ENCODE data around the gene RINT1.
"Not testable (repeated sequence)": the region's sequence is repeated elsewhere in the genome, so short reads cannot be mapped to it uniquely, and the experiment has no call there.

RINT1 gene

DNA sequence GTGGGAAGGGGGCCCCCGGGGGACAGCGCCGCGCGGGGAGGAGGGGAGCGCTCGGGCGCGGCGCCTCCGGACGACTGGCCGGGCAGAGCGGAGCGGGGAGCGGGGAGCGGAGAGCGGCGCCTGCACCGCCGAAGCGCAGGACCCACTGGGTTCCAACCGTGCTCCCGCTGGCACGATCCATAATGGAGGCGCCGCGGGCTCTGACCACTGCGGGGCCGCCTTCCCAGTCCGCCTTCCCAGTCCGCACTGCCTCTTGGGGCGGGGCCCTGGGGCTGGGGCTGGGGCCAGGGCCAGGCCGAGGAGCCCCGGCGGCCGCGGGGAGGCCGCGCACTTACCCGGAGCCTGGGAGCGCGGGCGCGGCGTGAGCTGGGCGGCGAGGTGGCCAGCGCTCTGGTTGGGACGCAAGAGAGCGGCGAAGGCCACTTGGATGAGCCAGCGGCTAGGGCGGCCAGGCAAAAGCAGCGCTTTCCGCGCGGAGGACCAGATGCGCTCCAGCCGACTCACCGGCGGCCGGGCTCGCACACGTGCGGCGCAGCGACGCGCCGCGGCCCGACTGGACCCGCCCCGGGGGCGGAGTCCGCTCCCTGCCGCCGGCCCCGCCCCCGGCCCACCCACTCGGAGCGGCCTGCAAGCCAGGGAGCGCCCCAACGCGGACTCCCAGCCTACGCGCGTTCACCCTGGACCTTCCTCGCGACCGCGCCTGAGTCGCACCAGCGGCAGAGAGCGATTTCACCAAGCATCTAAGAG, 10.1 kb upstream of the RINT1 start, which contains the start of gene PUS7:
TSS of gene PUS7 (minus strand) at position 555 of the 747 bp plus-strand sequence. CDS start 13,759 bp downstream, outside the sequence.
- peak within 1 kb of the TSS; percentile 96 for H3K27ac ChIP-seq
- no peak for TF ChIP-seq CTCF (conservative IDR thresholded peaks at IDR 0.05)
- peak; percentile 98 for TF ChIP-seq ZFX (IDR thresholded peaks at IDR 0.05)

DNA sequence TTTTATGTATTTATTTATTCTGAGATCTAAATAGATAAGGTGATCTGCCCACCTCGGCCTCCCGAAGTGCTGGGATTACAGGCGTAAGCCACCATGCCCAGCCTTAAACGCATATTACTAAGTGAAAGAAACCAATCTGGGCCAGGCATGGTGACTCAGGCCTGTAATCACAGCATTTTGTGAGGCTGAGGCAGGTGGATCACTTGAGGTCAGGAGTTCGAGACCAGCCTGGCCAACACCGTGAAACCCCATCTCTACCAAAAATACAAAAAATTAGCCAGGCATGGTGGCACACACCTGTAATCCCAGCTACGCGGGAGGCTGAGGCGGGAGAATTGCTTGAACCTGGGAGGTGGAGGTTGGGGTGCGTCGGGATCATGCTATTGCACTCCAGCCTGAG, 7.6 kb upstream of the RINT1 start:
- not testable (repeated sequence) for H3K27ac ChIP-seq

DNA sequence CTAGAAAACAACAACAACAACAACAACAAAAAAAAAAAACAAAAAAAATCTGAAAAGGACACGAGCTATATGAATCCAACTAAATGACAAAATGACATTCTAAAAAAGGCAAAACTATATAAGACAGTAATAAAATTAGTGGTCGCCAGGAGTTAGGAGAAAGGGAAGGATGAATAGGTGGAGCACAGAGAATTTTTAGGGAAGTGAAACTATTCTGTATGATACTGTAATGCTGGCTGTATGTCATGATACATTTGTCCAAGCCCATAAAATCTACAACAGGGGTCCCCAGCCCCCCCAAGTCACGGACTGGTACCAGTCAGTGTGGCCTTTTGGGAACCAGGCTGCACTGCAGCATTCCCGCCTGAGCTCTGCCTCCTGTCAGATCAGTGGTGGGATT, 7.2 kb upstream of the RINT1 start:
- no peak for TF ChIP-seq CTCF (conservative IDR thresholded peaks at IDR 0.05)
- TF ChIP-seq ZFX (IDR thresholded peaks at IDR 0.05) = no peak
- no peak overlapping the region for H3K27ac ChIP-seq

- H3K27ac ChIP-seq = not testable (repeated sequence)
Measured at GRCh38 chr7:105527737-105528136, 4.3 kb upstream of the RINT1 start.

DNA sequence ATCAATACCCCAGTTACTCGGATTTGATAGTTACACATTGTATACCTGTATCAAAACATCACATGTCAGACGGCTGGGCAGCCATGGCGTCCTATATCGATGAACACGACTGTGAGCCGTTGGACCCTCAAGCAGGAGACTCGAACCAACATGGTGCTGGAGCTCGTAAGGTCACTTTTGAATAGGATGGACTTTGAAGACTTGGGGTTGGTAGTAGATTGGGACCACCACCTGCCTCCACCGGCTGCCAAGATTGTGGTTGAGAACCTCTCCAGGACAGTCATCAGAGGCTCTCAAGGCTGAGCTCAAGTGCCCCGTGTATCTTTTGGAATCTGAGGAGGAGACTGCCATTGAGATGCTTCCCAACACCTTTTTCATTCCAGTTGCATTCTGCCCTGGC, 1.9 kb upstream of the RINT1 start:
- no peak for TF ChIP-seq ZFX (IDR thresholded peaks at IDR 0.05)
- no peak for TF ChIP-seq CTCF (conservative IDR thresholded peaks at IDR 0.05)

DNA sequence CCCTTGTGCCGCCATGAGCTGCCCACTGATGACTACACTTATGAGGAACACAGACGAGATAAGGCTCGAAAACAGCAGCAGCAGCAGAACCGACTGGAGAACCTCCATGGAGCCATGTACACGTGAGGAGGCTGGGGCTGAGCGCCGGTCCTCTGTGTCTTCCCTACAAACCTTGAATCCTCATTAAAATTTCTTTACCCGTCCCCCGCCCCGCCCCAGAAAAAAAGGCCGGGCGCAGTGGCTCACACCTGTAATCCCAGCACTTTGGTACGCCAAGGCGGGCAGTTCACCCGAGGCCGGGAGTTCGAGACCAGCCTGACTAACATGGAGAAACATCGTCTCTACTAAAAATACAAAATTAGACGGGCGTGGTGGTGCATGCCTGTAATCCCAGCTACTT, 1.5 kb upstream of the RINT1 start:
- TF ChIP-seq CTCF (conservative IDR thresholded peaks at IDR 0.05) = no peak
- no peak for TF ChIP-seq ZFX (IDR thresholded peaks at IDR 0.05)
- H3K27ac ChIP-seq = no peak overlapping the region

More for the DNA sequence above, 1.9 kb upstream of the RINT1 start:
- no peak overlapping the region for H3K27ac ChIP-seq

GRCh38 chr7:105532709-105533460, 884 bp downstream of the RINT1 start:
- peak overlapping the region; percentile 81 for H3K27ac ChIP-seq

More at GRCh38 chr7:105532709-105533460, 884 bp downstream of the RINT1 start:
- TF ChIP-seq ZFX (IDR thresholded peaks at IDR 0.05) (no peak), CTCF (conservative IDR thresholded peaks at IDR 0.05) (no peak)

Measured in C4-2B (cell line).